NCI-H1417 treated with DMSO at 0.1 percent for 48 hours (cell line): Measurements from ENCODE around the gene E2F6.
"Not testable (repeated sequence)": the region's sequence is repeated elsewhere in the genome, so short reads cannot be mapped to it uniquely, and the experiment has no call there.

ENCODE experiments used
- DNase-seq: peaks from one replicate; lab custom pipeline; 2025; lab: John Stamatoyannopoulos, UW

Gene E2F6

DNA sequence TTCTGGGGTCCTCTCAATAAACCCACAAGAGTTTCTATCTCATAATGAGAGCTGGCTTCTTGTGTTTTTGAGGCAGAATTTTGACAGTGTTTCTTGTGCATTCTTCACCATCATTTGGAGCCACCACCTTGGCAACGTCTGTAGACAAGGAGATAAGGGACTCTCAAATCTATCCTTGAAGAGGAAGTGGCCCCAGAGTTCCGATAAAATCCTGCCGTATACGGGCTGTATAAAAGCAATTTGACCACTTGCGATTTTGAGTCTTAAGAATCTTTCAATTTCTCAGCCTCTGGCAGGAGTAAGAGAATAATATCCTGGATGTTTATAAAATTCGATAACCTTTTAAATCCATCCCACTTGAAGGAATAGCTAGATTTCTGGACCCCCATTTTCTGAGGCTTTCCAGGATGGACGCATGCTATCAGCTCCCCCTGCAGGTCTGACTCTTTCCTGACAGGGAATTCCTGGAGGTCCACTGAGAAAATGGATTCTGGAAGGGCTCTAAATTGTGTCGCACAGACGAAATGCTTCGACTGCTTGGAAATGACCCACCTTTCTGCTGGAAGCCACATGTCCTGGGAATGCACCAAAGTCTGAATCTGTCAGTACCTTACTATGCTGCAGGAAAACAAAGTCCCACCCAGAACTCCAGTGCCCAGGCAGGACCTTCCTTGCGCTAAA, 54.1 kb downstream of the E2F6 start:
- DNase-seq: no peak

DNA sequence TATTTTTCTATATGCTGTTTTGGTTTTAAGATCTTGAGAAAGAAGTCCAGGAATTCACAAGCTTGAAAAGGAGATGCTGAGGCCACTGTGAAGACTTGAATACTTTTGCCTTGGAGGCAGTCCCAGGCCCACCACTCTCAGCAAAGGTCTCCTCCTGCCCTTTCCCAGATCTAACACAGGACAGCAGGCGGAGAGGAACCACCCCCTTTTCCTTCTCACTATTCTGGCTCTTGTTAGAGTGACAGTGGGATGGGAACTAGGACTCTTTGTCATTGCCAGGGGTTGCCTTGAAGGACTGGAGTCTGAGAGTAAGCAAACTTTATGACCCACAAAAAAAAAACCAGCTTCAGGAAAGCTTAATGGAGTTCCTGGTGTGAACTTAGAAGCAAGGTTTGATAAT, 54.7 kb downstream of the E2F6 start:
- DNase-seq: no peak

DNA sequence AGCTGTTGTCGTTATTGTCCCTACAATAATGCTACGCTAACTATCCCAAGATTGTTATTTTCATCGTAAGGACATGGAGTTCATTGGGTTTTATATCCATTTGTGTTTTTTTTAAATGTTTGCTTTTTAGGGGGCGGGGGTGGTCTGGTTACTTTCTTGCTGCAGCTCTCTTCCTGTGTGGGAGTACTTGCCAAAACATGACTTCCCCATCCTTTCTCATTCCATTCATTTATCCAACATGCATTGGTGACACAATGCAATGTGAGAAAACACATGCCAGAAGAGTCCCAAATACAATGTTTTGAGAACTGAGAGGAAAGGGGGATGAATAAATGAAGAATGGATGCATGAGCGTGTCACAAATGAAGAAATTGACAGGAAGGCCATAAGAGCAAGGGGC, 55.9 kb downstream of the E2F6 start:
- DNase-seq: no peak

DNA sequence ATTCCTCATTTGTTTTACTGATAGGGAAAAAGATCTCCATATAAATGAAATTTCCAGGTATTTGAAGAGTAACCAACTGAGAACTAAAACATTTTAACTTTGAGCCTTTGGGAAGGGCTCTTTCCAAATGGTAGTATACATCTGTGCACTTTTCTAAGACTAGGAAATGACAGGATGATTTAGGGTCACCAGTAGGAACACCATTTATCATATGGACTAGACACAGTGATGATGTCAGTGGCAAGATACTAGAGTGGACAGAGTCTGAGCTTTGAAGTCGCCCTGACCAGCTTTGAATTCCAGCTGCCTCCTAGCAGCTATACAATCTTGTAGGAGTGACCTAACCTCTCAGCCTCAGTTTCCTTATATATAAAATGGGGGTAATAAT, 56.4 kb downstream of the E2F6 start:
- DNase-seq: no peak

DNA sequence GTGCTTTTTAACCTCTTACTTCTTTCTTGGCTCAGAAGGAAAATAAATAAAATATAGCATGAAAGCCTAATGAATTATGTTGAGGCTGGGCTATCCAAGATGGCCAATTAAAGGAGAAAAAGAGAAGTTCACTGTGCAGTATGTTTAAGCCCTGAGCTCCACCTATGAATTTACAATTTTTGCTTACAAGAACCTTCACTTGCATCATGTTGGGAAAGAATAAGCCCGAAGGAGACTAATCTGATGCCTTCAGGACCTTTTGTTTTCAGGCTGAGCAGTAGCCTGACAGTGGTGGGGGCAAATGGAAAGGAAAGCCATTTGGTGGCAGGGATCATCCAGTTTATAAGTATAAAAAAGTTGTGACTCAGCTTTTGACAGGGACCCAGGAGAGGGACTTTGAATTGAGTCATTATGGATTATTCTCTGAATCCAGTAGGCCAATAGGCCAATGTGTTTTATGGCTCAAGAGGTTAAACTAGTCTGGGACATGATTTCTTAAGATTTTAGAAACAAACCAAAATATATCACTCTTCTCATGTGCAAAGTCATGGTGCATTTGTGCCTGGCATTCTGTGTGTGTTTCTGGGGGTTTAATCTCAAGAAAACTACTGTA, 56.9 kb downstream of the E2F6 start:
- DNase-seq: no peak

DNA sequence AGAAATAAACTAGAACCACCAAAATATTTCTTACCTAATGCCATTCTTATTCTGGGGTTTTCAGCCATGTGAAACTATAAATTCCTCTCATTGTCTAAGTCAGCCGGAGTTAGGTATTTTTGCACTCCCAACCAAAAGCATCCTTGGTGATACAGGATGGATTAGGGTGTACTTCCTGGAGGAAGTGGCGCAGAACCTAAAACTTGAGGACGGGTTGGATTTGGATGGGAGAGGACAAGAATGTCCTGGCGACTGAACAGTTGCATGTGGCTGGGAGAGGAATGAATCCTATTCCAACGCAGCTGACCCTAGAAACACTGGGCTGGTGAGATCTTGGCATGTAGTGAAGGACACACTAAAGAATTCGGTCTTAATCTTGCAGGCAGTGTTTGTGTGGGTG, 58.5 kb downstream of the E2F6 start:
- DNase-seq: no peak

DNA sequence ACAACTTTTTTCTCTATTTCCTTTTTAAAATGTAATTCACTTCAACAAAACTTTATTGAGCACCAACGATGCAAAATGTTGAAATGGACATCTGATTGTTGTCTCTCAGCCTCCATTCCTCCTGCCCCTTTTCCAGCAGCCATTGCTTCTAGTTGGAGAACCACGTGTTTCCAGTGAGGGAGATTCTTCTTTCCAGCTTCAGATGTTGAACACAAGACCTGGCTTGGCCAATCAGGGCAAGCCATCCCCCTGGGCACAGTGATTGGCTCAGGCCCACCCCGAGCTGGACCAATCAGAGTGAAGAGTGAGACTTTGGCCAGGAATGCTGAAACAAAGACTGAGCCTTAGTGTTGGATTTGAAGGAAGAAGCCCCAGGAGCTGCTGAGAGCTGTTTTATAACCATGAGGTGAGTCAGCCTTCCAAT, 59.0 kb downstream of the E2F6 start:
- DNase-seq: no peak

DNA sequence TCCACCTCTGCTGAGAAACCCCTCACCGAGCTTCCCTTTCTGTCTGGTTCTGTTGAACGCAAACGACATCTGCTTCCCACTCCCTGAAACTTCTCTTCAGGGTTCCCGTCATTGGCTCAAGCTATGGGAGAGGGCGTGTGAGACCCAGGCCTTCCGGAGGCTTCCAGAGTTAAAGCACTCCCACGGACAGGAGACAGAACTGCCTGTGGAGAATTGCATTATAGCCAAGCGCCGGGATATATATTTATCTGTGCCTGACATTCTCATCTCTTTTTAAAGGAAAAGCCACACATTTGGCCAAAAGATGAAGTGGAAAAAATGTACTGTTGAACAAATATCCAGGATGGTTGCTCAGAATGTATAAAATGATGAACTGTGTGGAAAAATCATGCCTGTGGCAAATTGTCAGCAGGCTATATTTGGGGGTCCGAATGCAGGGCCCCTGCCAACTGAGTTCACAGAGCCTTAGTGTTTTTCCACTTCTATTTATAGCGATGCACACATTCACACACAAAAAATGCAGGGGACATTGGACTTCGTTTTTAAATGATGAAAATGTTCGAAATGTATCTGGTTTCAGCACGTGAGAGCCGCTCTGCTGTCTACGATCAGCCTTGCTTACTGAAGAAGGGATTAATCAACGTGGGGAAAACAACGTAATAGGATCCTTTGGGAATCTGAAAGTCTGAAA, 59.5 kb downstream of the E2F6 start:
- no peak for DNase-seq

DNA sequence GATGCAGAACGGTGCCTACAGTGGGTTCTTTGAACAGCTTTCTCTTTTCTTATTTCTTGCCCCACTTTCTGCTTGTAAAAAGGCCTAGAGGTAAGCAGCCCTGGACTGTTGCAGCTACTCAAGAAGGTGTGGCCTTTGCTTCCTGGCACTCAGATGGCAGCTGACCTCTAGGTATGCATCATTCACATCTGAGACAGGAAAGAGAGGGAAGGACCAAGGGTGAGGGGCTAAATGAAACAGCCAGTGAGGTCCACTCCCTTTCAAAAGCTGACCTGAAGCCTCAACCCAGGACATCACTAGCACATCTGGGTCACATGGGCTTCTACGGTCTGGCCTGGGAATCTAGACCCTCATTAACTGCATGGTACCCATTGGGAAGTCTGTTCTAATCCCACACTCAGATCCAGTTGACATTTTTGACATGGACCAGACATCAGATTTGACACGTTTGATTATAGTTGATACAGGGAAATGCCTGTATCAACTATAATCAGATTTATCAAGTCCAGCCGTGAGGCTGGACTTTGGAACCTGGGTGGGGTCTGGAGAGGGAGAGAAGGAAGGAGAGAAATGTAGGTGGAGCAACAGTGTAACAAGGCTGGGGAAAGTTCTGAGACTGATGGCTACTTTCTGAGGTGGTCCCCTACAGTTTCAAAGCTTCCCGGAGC, 60.2 kb downstream of the E2F6 start:
- DNase-seq: no peak

DNA sequence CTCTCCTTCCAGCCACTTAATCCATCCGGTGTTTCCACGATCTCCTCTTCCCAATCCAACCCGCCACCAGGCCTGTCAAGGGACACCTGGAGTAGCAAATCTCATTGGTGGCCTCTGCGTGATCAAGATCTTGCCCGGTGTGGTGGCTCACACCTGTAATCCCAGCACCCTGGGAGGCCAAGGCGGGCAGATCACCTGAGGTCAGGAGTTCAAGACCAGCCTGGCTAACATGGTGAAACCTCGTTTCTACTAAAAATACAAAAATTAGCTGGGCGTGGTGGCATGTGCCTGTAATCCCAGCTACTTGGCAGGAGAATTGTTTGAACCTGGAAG, 60.9 kb downstream of the E2F6 start:
- not testable (repeated sequence) for DNase-seq

DNA sequence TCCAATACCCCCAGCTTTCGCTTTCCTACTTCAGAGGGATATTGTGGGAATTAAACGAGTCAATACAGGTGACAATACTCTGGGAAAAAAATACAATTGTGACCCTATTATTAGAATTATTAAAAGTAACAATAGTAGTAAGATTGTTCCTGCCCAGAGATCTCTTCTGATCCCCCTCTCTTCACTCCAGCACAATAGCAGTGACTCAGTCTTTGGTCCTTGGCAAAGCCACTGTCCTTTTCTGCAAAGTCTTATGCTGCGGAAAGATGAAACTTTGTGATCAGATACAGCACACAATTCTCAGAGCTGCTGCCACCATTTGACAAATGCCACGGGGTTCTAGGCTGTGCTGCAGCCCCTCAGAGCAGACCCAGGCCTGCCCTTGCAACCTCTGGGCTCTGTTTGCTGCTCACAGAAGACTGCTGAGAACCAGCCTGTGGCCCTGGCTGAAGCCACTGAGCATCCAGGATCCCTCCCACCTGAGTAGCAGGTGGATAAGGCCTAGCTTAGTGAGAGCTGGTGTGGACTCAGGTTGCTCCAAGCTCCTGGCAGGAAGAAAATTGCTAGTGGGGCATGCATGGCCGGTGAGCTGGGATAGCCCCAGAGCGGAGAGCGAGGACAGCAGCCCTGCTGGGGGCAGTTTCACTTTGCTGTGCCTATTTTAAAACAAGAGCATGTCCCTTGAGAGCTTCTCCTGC, 61.4 kb downstream of the E2F6 start:
- DNase-seq: no peak

DNA sequence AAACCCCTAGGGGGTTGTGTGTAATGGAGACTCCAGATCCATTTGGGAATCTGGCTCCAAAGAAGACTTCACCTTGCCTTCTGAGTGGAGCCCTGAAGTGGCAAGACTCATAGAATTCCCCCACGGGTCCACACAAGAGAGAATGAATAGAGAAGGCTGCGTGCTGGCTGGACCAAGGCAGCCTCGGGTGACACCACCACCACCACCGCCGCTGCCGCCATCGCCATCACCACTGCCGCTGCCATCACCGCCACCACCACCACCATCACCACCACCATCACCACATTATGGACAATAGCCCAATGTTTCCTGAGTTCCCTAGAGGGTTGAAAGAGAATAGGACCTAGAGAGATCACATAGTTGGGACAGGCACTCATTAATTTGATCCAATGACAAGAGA, 63.5 kb downstream of the E2F6 start:
- DNase-seq: no peak

DNA sequence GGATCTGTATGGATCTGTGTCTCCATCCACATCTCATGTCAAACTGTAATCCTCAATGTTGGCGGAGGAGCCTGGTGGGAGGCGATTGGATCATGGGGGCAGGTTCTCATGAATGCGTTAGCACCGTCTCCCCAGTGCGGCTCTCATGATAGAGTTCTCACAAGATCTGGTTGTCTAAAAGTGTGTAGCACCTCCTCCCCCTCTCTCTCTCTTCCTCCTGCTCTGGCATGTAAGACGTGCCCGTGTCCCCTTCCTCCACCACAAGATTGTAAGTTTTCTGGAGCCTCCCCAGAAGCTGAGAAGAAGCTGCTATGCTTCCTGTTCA, 66.6 kb downstream of the E2F6 start:
- no peak for DNase-seq

DNA sequence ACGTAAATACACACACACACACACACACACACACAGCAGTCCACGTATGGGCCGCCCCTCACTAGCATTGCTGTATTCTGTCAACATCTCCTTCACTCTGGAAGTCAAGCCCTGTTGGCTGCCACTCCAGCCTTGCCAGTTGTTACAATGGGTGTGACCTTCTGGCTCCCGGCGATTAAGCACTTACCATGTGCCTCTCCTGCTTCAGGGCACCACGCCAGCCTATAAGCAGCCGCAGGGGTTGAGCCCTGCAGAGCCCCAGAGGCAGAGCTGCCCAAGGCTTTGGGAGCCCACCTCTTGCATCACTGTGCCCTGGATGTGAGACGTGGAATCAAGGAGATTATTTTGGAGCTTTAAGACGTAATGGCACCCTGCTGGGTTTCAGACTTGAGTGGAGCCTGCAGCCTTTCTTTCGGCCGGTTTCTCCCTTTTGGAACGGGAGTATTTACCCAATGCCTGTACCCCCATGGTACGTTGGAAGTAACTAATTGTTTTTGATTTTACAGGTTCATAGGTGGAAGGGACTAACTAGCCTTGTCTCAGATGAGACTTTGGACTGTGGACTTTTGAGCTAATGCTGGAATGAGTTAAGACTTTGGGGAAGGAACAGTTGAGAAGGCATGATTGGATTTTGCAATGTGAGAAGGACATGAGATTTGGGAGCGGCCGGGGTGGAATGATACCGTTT, 67.1 kb downstream of the E2F6 start:
- no peak for DNase-seq

DNA sequence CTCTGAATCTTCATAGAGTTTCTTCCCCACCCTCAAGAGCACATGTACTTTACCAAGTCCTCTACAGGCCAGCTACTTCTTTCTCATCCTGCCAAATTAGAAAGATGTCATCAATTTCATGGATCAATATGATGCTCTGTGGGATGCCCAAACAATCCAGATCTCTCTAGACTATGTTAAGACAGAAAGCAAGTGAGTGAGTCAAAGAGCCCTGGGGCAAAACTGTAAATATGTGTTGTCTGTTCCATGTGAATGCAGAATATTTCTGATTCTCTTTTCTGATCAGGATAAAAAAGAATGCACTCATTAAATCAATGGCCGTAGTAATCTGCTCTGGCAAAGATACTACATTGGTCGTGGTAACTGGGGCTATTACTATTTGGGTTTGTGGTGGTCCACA, 68.4 kb downstream of the E2F6 start:
- no peak for DNase-seq

DNA sequence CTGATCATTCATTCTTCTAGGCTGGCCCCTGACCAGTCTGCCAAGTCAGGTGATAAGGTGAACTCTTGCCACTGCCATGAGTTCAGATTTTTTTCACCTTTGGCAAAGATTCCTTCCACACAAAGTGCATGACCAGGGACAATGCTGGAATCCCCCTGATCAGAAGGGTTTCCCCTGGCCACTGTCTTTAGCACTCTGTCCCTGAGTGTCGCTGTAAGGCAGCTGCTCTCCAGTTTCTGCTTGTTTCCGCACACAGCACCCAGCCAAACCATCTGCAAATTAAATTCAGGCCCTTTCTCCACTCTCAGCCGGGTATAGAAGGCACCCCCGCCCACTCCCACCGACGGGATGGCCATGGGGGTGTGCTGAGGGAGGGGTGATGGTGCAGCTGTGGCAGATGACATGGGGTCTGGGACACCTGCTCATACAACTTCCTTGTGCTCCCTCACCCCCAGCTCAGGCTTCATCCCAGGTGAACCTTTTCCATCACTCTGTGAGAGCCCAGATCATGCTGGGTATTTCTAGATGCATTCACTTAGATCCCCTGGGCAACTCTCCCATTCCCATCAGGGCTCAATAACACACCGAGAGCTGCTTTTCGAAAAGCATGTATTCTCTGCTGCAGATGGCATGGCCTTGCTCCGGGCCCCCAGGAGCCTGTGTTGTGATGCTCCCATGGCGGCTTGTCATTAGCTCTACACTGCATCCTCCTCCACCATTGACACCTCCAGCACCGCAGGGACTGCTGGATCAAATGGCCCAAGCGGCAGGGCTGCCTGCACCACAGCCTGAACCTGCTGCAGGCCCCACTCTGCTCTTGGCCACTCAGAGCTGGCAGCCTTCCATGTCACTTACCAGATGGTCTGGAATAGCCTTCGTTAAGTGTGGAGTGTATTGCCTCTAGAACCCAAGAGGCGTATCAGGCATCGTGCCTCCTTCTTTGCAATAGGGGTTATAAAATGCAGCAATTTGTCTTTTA, 69.2 kb downstream of the E2F6 start:
- no peak for DNase-seq

DNA sequence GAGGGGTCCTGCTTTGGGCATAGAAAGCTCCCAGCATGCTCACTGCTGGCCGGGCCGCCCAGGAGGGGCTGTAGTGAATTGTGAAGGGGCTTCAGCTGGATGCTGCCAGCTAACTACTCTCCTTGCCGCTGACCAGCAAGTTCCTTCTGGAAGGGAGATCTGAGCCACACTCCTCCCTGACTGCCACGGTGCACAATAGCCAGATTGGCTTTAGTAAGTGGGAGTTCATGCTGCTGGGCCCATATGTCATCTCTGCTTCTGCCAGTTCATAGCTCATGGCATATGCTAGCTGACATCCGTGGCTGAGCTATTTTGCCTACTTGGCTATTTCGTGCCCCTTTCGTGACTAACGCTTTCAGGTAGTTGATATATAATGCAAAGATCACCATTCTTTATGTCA, 69.9 kb downstream of the E2F6 start:
- DNase-seq: no peak

DNA sequence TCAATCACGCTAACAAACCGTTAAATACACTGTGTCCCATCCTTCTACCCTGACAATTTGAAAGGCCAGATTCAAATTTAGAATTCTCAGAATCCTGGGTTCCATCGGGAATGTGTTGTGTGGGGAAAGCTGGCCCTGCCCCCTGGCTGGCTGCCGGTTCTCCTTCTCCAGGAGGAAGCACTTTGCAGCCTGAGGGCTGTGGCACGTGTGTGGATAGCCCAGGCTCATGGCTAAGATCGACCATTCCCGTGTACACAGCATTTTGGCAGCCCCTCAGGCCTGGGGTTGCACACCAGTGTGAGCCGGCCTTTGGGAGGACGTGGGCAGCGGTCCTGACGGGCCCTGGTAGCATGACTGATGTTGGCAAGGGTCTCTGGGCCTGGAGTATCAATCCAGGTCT, 70.6 kb downstream of the E2F6 start:
- DNase-seq: no peak
